ENCODE measurements around the gene HEXIM2.

DNA sequence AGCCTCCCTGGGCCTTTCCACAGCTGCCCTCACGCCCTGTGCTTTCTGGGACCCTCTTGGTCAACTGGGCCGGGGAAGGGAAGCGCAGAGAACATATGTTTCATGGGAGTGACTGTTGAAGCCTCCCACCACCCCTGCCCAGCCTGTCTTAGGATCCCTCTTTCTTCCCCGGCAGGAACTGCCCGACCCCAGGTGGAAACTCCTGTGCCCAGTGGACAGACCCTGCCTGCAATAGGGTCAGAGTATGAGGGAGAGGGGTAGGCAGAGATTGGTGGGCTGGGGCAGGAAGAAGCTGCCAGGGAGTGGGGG is 10.5 kb downstream of the HEXIM2 start:
- TF ChIP-seq, protein P1, sequence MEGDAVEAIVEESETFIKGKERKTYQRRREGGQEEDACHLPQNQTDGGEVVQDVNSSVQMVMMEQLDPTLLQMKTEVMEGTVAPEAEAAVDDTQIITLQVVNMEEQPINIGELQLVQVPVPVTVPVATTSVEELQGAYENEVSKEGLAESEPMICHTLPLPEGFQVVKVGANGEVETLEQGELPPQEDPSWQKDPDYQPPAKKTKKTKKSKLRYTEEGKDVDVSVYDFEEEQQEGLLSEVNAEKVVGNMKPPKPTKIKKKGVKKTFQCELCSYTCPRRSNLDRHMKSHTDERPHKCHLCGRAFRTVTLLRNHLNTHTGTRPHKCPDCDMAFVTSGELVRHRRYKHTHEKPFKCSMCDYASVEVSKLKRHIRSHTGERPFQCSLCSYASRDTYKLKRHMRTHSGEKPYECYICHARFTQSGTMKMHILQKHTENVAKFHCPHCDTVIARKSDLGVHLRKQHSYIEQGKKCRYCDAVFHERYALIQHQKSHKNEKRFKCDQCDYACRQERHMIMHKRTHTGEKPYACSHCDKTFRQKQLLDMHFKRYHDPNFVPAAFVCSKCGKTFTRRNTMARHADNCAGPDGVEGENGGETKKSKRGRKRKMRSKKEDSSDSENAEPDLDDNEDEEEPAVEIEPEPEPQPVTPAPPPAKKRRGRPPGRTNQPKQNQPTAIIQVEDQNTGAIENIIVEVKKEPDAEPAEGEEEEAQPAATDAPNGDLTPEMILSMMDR (IDR thresholded peaks at IDR 0.05; ENCODE audit: insufficient read depth, low read length, poor library complexity, severe bottlenecking) = no peak
- TF ChIP-seq EZH2phosphoT487 (conservative IDR thresholded peaks at IDR 0.05; ENCODE audit: low read length) = no peak
